GM19452 (cell line): ENCODE measurements around the gene CYB561D2.

ENCODE experiments used
- ATAC-seq: cut with Tn5 transposase; IDR thresholded peaks from one replicate; pipeline ENCODE4 v1.9.1; 2021; ENCODE audit not compliant: unreplicated experiment

The CYB561D2 gene

DNA sequence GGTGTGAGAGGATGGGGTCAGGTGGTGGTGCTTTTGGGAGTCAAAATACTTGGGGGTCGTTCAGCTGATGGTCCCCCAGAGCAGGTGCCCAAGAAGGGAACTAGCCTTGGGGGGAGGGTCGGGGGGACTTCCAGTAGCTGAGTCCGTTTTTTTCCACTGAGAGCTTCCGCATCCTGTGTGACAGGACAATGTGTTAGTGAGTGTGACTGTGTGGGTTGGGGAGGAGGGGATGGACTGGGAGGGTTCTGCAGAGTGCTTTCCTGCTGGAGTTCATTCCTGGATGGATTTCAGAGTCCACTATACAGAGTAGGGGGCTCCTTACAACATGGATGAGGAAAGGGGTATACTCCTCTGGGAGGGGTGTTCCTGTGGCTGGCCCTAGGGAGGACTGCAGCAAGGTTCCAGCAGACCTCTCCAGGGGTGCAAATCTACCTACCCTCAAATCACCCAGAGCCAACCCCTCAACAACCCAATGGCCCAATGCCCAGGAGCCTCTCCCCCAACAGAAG, 27.5 kb upstream of the CYB561D2 start:
- ATAC-seq, result no peak

GRCh38 chr3:50323614-50324199, 27.0 kb upstream of the CYB561D2 start:
- ATAC-seq, result no peak

GRCh38 chr3:50324351-50325112, 26.1 kb upstream of the CYB561D2 start:
- no peak for ATAC-seq

GRCh38 chr3:50325113-50325480, 25.6 kb upstream of the CYB561D2 start:
- ATAC-seq, result no peak

GRCh38 chr3:50325497-50326181, 25.0 kb upstream of the CYB561D2 start:
- ATAC-seq, result no peak

DNA sequence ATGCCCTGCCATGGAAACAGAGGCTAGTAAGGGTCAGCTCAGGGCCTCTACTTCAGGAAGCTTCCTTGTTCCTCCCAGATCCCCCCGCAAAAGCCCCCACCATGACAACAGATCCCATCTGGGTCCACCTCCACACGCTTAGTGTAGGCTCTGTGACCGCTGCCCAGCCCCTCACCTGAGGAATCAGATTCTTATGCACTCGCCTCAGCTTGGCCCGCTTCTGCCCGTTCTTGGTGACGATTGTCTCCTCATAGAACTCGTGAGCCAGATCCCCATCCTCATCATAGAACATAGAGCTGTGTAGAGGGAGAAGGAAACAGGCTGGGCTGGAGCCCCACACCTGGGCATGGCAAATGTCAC, 24.5 kb upstream of the CYB561D2 start:
- no peak for ATAC-seq

GRCh38 chr3:50327129-50327528, 23.5 kb upstream of the CYB561D2 start:
- no peak for ATAC-seq

GRCh38 chr3:50327943-50328691, 22.5 kb upstream of the CYB561D2 start, which contains the start of gene TUSC2:
TUSC2 (minus strand) TSS chr3:50328223; CDS start chr3:50328099, 124 bp downstream.
- ATAC-seq, result peak; percentile 86

DNA sequence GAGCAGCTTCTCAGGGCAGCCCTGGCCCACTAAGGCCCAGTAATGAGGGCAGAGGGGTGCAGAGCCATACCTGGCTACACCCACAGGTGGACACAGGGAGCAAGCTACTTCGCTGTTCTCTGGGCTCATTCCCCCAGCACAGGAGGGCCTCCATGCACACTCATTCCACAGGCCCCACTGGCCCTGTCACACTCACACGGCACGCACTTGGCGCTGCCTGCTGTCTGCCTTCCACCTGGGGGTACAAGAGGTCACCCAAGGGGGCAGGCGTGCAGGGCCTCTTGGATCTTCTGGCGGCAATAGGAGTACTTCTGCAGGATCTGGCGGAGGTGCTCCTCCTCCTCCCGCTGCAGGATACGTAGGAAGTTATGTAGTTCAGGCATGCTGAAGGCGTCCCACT, 20.3 kb upstream of the CYB561D2 start:
- no peak for ATAC-seq

DNA sequence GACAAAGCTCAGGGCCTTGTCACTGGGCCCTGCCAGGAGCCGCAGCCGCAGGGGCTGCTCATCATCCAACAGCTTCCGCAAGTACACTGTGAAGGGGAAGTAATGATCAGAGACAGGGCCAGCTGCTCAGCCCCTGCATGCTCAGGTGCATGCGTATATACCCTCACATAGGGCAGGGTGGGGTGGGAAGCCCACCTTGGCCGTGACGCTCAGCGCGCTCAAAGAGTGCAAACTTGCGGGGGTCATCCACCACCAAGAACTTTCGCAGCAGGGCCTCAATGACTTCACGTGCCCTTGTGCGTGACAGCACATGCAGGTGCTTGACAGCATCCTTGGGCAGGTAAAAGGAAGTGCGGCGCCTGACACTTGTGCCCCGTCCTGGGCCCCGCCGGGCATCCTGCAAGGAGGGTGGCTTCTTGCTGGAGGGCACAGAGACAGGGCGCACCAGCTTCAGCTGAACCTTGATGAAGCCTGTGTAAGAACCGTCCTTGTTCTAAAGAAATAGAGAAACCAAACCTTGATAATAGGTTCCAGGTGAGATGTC, 19.2 kb upstream of the CYB561D2 start:
- no peak for ATAC-seq

DNA sequence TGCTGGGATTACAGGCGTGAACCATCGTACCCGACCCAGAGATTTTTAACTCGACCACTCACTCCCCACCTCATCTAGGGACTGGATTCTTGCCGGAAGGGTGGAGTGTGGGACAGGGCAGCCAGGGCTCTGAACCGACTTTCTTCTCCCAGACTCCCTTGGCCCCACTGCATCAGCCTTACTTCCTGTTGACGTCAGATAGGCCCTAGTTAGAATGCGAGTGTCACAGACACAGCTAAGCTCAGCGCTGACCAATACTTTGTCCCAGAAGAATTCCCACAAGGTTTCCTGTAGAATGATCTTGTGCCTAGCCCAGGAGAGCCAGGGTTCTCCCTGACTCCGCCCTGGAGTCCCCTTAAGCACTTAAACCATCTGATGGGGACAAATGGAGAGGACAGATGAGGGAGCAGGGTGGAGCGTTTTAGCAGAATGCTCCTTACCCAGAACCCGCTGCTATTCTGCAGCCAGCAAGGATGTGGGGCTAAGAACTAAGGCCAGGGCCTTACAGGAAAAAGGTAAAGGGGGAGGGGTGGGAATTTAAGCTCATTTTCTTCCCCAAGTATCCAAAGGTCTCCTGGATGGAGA, 16.8 kb upstream of the CYB561D2 start:
- no peak for ATAC-seq

- no peak for ATAC-seq
Observed at GRCh38 chr3:50334339-50335075, 16.2 kb upstream of the CYB561D2 start.

- ATAC-seq, result peak; percentile 38
Observed at GRCh38 chr3:50336452-50337174, 14.0 kb upstream of the CYB561D2 start.

GRCh38 chr3:50337175-50337861, 13.3 kb upstream of the CYB561D2 start:
- ATAC-seq, result peak; percentile 68

- no peak for ATAC-seq
Observed at GRCh38 chr3:50338965-50339364, 11.7 kb upstream of the CYB561D2 start.

- ATAC-seq, result no peak
Observed at GRCh38 chr3:50339485-50340146, 11.0 kb upstream of the CYB561D2 start.

DNA sequence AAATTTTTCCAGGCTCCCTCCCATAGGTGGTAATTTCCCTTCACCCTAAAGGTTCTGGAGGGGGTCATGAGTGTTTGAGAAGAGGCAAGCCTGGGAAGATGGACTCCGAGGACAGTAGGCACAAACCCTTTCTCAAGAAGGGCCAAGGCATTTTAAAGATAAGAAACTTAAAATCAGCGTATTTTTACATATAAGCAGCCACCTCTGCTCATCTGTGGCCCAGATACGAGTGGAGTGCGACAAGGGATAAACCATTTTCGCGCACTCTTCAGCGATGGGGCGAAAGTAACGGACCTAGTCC, 10.6 kb upstream of the CYB561D2 start:
- ATAC-seq, result no peak
